HEK293T (cell line): Measurements from ENCODE around the gene COL19A1.
"Not testable (repeated sequence)": the region's sequence is repeated elsewhere in the genome, so short reads cannot be mapped to it uniquely, and the experiment has no call there.

Experiments used
- ARNT ChIP-seq: fragments of 450-650 bp; IDR thresholded peaks from 2 replicates; pipeline ENCODE4 v1.6.1; 2017; ENCODE audit warnings: mild to moderate bottlenecking
- BHLHE40 ChIP-seq: fragments of 450-650 bp; IDR thresholded peaks from 2 replicates; pipeline ENCODE4 v1.6.1; 2016; ENCODE audit warnings: mild to moderate bottlenecking, moderate library complexity, borderline replicate concordance
- ELF4 ChIP-seq: fragments of 450-650 bp; IDR thresholded peaks from 2 replicates; pipeline ENCODE4 v1.6.1; 2017; ENCODE audit warnings: antibody characterized with exemption
- FOXA1 ChIP-seq: fragments of 450-650 bp; IDR thresholded peaks from 2 replicates; pipeline ENCODE4 v1.6.1; 2016; ENCODE audit warnings: mild to moderate bottlenecking
- FOXM1 ChIP-seq: fragments of 450-650 bp; IDR thresholded peaks from 2 replicates; pipeline ENCODE4 v1.6.1; 2017; ENCODE audit warnings: mild to moderate bottlenecking, borderline replicate concordance
- HDGF ChIP-seq: fragments of 450-650 bp; IDR thresholded peaks from 2 replicates; pipeline ENCODE4 v1.6.1; 2017; ENCODE audit warnings: antibody characterized with exemption, borderline replicate concordance
- L3MBTL2 ChIP-seq: fragments of 450-650 bp; conservative IDR thresholded peaks from 2 replicates; pipeline ENCODE4 v1.6.1; 2016; ENCODE audit warnings: mild to moderate bottlenecking
- LEF1 ChIP-seq: fragments of 450-650 bp; IDR thresholded peaks from 2 replicates; pipeline ENCODE4 v1.6.1; 2017; ENCODE audit warnings: mild to moderate bottlenecking, borderline replicate concordance
- NFRKB ChIP-seq: fragments of 450-650 bp; IDR thresholded peaks from 2 replicates; pipeline ENCODE4 v1.6.1; 2016; ENCODE audit warnings: mild to moderate bottlenecking, moderate library complexity
- PKNOX1 ChIP-seq: fragments of 450-650 bp; IDR thresholded peaks from 2 replicates; pipeline ENCODE4 v1.6.1; 2016
- SP1 ChIP-seq: fragments of 450-650 bp; IDR thresholded peaks from 2 replicates; pipeline ENCODE4 v1.6.1; 2017
- SUZ12 ChIP-seq: fragments of 450-650 bp; IDR thresholded peaks from 2 replicates; pipeline ENCODE4 v1.6.1; 2016; ENCODE audit warnings: mild to moderate bottlenecking
- TARDBP ChIP-seq: fragments of 450-650 bp; IDR thresholded peaks from 2 replicates; pipeline ENCODE4 v1.6.1; 2016
- ZNF384 ChIP-seq: fragments of 450-650 bp; IDR thresholded peaks from 2 replicates; pipeline ENCODE4 v1.6.1; 2016

DNA sequence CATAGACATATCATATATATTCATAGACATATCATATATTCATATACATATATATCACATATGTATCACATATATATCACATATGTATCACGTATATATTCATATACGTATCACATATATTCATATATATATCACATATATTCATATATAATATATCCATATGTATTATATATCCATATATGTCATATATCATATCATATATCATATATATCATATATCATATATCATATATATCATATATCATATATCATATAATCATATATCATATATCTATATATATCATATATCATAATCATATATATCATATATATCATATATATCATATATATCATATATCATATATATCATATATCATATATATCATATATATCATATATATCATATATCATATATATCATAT is 54.7 kb downstream of the COL19A1 start:
- not testable (repeated sequence) for TF ChIP-seq ARNT, BHLHE40, SUZ12, SP1, FOXA1, L3MBTL2, TARDBP, LEF1, FOXM1, ELF4, HDGF, NFRKB, ZNF384, PKNOX1
